ENCODE results near the gene SMC5.

DNA sequence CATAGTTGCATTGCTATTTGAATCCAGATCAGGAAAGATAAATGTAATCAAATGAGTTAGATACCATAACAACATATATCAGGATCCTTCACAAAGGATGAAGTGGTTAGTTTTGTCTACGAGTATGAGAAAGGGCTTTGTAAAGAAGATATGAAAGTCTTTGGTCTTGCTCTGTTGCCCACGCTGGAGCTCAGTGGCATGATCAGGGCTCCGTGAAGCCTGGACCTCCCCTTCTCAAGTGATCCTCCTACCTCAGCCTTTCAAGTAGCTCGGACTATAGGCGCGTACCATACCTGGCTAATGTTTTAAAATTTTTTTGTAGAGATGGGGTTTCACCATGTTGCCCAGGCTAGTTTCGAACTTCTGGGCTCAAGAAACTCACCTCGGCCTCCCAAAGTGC lies 1.8 kb downstream of the SMC5 start:
- TF ChIP-seq, protein P1, sequence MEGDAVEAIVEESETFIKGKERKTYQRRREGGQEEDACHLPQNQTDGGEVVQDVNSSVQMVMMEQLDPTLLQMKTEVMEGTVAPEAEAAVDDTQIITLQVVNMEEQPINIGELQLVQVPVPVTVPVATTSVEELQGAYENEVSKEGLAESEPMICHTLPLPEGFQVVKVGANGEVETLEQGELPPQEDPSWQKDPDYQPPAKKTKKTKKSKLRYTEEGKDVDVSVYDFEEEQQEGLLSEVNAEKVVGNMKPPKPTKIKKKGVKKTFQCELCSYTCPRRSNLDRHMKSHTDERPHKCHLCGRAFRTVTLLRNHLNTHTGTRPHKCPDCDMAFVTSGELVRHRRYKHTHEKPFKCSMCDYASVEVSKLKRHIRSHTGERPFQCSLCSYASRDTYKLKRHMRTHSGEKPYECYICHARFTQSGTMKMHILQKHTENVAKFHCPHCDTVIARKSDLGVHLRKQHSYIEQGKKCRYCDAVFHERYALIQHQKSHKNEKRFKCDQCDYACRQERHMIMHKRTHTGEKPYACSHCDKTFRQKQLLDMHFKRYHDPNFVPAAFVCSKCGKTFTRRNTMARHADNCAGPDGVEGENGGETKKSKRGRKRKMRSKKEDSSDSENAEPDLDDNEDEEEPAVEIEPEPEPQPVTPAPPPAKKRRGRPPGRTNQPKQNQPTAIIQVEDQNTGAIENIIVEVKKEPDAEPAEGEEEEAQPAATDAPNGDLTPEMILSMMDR (IDR thresholded peaks at IDR 0.05), result no peak
- TF ChIP-seq POLR2A (IDR thresholded peaks at IDR 0.05; ENCODE audit: low read depth), result no peak
- no peak for TF ChIP-seq POLR2AphosphoS5 (IDR thresholded peaks at IDR 0.05)

All from esophagus muscularis mucosa (tissue), 3 donors.